Measurements from ENCODE around the gene RELB.

GRCh38 chr19:45020071-45020470 is 18.8 kb downstream of the RELB start:
- TF ChIP-seq RARB (CRISPR knock-in tag; IDR thresholded peaks at IDR 0.05) (no peak), POU6F1 (CRISPR knock-in tag; IDR thresholded peaks at IDR 0.05; ENCODE audit: borderline replicate concordance, low read depth) (no peak), SNAI2 (CRISPR knock-in tag; IDR thresholded peaks at IDR 0.05) (no peak), CREB5 (CRISPR knock-in tag; IDR thresholded peaks at IDR 0.05; ENCODE audit: low read depth) (no peak), PPARA (CRISPR knock-in tag; IDR thresholded peaks at IDR 0.05; ENCODE audit: borderline replicate concordance) (no peak), TSHZ2 (CRISPR knock-in tag; IDR thresholded peaks at IDR 0.05) (no peak), PATZ1 (CRISPR knock-in tag; IDR thresholded peaks at IDR 0.05; ENCODE audit: borderline replicate concordance) (no peak), ZC3H10 (CRISPR knock-in tag; IDR thresholded peaks at IDR 0.05) (no peak)

Measured in SK-N-SH treated with all-trans-retinoic acid at 6 μM for 48 hours (cell line).